SHP77 (cell line): ENCODE measurements around the gene CD38.
"Not testable (repeated sequence)": the region's sequence is repeated elsewhere in the genome, so short reads cannot be mapped to it uniquely, and the experiment has no call there.

Experiments
- DNase-seq, 2 experiments: peaks; one replicate each; lab custom pipeline; 2025; lab: John Stamatoyannopoulos, UW

The CD38 gene

DNA sequence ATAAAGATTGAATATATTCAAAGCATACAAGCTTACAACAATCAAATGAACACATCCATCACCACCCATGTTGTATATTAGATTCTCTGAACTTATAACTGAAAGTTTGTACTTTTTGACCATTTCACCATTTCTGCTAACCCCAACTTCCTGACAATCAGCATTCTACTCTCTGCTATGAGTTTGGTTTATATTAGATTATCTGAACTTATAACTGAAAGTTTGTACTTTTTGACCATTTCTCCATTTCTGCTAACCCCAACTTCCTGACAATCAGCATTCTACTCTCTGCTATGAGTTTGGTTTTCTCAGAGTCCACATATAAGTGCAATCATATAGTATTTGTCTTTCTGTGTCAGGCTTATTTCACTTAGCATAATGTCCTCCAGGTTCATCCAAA lies 15.7 kb upstream of the CD38 start:
- DNase-seq = not testable (repeated sequence)

DNA sequence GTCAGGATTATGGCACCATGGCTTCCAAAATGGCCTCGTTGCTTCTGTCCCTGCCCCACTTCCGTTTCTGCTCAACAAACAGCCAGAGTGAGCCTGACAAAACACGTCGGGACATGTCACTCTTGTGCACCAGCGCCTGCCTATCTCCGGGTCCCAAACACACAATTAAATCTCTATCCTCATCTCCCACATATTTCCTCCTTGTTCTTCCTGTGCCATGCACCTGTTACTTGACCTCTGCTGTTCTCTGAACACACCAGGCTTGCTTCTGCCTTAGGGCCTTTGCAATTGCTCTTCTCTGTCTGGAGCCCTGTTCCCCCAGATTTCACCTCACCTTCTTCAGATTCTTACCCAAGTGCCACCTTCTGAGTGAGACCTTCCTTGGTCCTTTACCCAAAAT lies 12.7 kb upstream of the CD38 start:
- no peak for DNase-seq

GRCh38 chr4:15765910-15766697 lies 12.0 kb upstream of the CD38 start:
- no peak for DNase-seq

- DNase-seq = no peak
These were observed 11.3 kb upstream of the CD38 start for GRCh38 chr4:15766821-15767220.

DNA sequence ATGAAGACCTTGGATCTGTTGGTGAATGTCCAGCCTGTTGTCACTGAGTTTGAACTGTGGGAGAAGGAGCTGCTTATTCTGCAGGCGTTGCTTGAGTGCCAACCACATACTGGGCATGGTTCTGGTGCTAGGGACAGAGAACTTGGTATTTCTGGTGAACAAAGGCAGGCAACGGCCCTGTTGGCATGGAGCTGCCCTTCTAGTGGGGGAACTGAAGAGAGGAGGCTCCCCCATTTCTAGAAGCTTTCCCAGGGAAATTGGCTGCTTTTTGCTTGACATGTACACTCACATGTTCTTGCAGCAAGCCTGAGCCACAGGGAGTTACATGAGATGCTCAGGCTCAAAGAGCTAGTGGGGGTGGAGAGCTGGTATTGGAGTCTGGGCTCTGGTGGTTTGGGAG lies 8.9 kb upstream of the CD38 start:
- DNase-seq = no peak

DNA sequence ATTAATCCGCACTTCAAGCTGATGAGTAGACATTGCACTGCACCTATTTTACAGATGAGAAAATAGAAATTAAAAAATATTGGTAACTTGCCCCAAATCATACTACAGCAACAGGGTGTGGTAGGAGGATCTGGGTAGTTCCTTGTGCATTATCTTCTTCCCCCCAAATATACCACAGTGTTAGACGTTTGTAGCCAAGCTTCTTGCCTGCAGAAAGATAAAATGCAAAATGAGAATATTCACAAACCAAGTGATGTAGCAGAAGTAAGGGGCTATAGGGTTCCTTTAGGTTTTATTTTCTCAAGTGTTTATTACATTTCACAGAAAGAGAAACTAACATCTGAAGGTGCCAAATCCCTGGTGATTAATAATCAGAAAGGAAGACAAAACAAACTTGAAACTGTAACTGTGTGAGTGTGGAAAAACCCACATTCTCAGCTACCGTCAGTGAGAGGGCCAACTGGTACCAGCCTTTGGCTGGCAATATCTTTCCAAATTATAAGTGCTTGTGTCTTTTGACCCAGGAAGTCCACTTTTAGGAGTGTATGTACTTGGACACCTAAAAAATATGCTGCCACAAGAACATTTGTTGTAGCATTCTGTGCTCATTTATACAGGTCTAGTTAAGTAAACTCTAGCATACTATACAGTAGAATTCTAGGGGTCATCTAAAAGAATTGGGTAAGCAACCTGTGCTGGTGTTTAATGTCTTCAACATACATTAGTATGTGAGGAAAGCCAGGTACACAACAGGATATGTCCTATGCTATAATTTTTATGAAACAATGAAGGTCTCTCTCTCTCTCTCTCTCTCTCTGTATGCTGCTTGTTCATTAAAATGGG lies 6.7 kb upstream of the CD38 start:
- DNase-seq = no peak

DNA sequence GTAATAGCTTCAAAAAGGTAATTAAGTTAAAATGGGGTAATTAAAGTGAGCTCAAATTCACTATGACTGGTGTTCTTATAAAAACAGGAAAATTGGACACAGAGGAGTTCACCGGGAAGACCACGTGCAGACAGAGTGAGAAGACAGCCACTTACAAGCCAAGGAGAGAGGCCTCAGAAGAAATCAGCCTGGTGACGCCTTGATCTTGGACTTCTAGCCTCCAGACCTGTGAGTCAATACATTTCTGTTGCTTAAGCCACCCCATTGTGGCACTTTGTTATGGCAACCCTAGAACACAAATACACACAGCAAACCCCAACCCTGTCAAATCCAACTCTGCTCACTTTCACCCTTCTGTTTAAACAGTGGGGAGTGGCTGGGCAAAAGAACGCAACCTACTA lies 4.1 kb upstream of the CD38 start:
- DNase-seq = no peak

GRCh38 chr4:15776871-15777648 lies 1.1 kb upstream of the CD38 start:
- DNase-seq = no peak

DNA sequence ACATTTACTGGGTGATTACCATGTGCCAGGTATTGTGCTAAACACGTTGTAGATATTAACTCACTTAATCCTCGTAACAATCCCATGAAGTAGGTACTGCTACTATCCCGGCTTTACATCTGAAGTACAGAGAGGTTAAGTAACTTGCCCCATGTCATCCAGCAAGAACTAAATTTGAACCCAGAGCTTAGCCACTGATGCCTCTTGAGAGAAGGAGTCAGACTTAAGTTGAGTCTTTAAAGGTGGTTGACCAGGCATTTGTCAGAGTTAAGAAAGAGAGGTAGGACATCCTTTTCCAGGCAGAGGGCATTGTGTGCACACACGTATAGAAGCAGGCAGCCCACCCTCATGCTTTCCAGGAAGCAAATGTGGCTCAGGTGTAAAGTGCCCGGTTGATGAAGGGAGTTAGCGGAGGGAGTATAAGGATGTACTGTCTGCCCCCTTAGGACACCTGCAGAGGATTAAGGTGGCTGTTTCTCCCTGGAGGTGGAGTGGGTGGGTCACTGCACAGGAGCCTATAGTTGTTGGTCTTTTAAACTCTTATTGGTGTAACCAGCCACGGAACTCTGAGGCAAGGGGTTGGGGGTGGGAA lies 335 bp upstream of the CD38 start:
- DNase-seq = no peak

- DNase-seq = no peak
These were observed 1.2 kb downstream of the CD38 start for GRCh38 chr4:15779306-15779705.

- no peak for DNase-seq
These were observed 1.7 kb downstream of the CD38 start for GRCh38 chr4:15779809-15780208.

- DNase-seq = no peak
These were observed 3.4 kb downstream of the CD38 start for GRCh38 chr4:15781427-15782095.

GRCh38 chr4:15783676-15784075 lies 5.5 kb downstream of the CD38 start:
- no peak for DNase-seq

- no peak for DNase-seq
These were observed 7.0 kb downstream of the CD38 start for GRCh38 chr4:15784959-15785634.

DNA sequence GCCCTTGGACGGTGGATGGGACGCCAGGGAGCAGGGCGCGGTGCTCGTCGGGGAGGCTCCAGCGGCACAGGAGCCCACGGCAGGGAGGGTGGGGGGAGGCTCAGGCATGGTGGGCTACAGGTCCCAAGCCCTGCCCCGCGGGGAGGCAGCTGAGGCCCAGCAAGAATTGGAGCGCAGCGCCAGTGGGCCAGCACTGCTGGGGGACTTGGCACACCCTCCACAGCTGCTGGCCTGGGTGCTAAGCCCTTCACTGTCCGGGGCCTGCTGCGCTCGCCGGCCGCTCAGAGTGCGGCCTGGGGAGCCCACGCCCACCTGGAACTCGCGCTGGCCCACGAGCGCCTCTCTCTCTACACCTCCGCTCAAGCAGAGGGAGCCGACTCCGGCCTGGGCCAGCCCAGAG lies 8.6 kb downstream of the CD38 start:
- DNase-seq = no peak

DNA sequence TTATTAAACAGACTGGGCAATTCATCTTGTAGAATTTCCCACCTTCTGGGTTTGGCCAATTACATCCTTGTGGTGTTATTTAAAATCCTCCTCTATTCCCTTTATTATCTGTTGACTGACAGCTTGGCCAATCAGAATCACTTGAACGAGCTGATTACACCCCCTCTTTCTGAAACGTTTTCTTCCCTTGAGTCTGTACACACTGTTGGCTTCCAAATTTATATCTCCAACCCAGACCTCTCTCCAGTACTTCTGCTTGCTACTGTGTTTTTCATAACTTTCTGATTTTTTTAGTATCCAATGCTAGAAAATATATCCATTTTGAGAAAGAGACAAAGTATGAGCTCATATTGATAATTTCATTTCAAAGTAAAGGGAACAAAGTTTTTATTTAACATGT lies 14.8 kb downstream of the CD38 start:
- no peak for DNase-seq

GRCh38 chr4:15793506-15794363 lies 15.6 kb downstream of the CD38 start:
- DNase-seq = no peak

DNA sequence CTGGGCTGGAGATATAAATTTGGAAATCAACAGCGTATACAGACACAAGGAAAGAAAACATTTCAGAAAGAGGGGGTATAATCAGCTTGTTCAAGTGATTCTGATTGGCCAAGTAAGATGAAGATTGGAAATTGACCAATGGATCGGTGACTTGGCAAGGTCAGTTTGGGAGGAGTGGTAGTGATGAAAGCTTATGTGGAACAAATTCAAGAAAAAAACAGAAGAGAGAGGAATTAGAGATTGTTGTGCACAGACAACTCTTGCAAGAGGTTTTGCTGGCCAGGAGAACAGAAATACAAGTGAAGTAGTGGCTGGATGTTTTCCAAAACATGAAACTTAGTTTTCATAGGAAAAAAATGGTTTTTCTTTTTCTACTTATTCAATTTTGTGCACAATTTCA lies 16.3 kb downstream of the CD38 start:
- DNase-seq = no peak

DNA sequence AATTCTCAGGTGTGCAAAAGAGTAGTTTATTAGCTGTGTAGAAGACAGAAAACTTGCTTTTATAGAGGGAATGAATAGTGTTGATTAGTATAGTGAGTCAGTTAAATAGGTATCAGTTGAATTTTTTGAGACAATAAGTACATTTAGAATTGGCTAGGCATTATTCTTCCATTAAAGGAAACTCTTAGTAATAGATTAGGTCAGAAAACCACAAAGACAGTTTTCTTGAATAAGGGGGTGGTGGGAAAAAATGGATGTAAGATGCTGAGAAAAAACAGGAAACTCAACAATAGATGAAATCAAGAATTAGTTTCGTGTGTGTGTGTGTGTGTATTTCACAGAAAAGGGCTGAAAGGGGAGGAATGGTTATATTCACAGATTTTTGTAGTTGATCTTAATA lies 16.8 kb downstream of the CD38 start:
- no peak for DNase-seq

DNA sequence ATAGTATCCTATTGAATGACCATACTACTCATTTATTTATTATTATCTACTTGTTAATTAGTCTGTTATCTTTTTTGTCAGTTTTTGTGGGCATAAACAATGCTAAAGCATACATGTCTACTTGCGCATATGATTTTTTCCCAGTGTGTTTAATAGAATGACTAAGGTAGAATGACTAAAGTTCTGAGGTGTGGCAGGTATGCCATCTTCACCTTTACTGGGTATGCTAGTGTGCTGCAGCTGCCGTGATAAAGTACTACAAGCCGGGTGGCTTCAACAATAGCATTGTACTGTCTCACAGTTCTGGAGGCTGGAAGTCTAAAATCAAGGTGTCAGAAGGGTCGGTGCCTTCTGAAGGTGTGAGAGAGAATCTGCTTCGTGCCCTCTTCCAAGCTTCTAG lies 19.2 kb downstream of the CD38 start:
- DNase-seq = no peak
